ENCODE results near the gene ZNF652.

ZNF652 gene

DNA sequence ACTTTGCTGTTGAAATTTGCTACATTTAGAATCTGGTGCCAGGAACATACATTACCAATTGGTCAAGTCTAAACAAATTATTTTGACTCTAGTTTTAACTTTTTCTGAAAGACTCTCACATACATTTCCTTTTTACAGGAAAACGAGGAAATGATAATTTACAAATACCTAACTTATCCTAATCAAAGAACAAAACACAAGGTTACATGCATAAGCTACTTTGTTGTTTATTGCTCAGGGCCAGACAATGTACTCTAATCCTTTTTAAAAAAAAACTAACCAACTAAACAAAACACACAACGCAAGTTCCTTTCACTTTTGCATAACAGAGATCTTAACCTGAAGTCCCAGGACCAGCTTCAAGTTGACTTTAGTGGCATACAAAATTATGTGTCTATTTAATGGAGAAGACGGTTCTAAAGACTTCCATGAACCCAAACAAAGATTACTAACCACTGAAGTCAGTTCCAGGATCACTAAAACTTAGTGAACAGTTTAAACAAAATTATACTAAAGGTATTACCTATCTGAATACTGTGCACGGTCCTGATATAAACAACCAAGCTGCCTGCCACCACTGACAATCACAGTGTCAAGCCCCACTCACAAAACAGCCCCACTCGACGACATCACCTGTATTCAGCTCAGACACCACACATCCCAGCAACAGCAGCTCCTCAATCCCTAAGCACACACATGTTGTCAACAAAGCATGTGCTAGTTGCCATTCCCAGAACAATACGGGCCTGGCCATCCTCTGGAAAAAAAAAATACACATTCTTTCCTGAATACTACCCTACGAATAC is 1.9 kb downstream of the ZNF652 start:
- no peak for DNase-seq (ENCODE audit: low read depth, low spot score)

DNA sequence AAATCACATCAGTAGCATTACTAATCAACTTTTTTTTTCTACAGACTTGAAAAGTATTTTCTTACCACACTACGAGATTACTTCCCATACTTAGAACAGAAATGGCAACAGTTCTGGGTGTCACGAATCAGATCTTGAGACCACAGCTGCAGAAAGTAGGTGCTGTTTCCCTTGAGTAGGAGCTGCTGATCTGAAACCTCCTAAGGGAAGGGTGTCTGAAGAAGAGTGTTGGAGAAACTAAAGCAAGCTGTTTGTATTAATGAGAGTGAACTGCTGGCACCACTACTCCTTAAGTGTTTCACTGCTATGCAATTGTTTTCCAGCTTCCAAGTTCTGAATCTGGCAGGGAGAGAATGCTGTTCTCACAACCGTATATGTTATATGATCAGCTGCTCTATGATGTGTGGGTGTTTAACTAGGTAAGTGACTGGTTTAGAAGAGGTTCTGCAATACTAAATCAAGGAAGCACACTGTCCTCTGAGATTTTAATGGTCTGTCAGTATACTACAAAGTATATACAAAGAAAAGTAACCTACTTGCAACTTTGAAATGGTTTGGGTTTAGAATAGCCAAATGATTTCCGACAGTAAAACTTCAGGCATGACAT is 3.3 kb downstream of the ZNF652 start:
- no peak for DNase-seq (ENCODE audit: low read depth, low spot score)

- DNase-seq (ENCODE audit: low read depth, low spot score), result no peak
Observed at GRCh38 chr17:49357516-49357915, 4.5 kb downstream of the ZNF652 start.

DNA sequence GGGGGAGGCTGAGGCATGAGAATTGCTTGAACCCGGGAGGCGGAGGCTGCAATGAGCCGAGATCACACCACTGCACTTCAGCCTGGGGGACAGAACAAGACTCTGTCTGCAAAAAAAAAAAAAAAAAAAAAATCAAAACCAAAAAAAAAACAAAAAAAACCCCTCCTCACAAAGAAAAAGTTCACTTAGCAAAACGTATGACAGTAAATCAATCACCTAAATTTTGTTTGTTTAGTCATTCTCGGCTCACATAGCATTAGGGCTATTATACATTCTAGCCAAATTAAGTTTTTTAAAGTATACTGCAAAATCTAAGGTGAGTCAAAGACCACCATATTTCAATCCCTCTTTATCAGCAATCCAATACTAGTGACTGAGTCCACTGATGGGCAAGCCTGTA is 5.7 kb downstream of the ZNF652 start:
- DNase-seq (ENCODE audit: low read depth, low spot score), result no peak

GRCh38 chr17:49353607-49354006 is 8.4 kb downstream of the ZNF652 start:
- no peak for DNase-seq (ENCODE audit: low read depth, low spot score)

- DNase-seq (ENCODE audit: low read depth, low spot score), result no peak
Observed at GRCh38 chr17:49352587-49353154, 9.4 kb downstream of the ZNF652 start.

- DNase-seq (ENCODE audit: low read depth, low spot score), result no peak
Observed at GRCh38 chr17:49351572-49352140, 10.4 kb downstream of the ZNF652 start.

GRCh38 chr17:49349541-49349940 is 12.5 kb downstream of the ZNF652 start:
- DNase-seq (ENCODE audit: low read depth, low spot score), result no peak

DNA sequence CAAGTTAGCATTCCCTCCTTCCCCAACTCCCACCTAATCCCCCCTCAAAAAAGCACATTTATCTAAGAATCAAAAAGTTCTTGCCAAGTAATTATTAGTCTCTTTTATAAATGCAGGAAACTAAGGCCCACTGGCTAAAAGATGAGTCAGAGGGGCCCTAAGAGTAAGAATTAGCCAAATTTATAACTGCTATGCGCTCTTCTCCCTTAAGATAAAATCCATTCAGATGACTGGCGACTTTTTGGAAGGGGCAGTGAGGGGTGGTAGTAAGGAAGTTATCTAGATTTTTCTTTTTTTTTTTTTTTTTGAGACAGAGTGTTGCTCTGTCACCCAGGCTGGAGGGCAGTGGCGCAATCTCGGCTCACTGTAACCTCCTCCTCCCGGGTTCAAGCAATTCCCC is 17.1 kb downstream of the ZNF652 start:
- no peak for DNase-seq (ENCODE audit: low read depth, low spot score)

DNA sequence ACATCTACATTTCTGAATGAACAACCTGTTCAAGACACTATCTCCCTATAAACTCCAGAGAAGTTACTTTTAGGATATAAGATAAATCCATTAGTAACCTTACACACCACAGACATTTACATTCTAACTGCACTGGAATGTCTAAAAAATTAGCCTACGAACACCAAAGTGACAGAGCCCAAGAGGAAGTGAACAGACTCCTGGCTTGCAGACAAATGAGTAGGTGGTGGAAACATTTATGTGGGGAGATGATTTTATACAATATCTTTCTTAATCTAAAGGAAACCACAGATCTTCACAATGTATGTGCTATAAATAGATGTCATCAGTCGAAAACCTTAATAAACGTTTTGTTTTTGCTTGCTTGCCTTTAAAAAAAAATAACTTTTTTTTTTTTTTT is 18.8 kb downstream of the ZNF652 start:
- DNase-seq (ENCODE audit: low read depth, low spot score), result no peak

DNA sequence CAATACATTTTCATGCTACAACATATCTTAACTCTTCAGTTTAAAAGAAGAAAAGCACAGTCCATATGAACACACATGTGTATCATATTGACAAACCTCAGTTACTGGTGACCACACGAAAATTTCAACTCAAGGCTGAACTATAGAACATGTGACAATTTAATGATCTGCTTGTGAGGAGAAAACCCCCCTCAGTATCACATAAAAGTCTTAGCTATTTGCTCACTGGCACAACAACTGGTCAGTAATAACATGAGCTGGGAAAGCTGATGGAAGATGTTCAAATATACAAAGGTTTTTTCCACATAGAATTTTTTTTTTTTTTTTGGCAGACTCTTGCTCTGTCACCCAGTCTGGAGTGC is 19.5 kb downstream of the ZNF652 start:
- DNase-seq (ENCODE audit: low read depth, low spot score), result no peak

DNA sequence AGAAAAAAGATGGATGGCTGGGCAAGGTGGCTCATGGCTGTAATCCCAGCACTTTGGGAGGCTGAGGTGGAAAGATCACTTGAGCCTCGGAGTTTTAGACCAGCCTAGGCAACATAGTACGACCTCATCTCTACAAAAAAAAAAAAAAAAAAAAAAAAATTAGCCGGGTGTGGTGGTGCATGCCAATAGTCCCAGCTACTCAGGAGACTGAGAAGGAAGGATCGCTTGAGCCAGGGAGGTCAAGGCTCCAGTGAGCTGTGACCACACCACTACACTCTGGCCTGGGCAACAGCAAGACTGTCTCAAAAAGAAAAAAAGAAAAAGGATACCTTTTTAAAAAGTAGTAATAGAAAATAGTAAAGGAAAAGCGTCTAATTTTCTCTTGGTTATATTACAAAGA is 20.7 kb downstream of the ZNF652 start:
- no peak for DNase-seq (ENCODE audit: low read depth, low spot score)

DNA sequence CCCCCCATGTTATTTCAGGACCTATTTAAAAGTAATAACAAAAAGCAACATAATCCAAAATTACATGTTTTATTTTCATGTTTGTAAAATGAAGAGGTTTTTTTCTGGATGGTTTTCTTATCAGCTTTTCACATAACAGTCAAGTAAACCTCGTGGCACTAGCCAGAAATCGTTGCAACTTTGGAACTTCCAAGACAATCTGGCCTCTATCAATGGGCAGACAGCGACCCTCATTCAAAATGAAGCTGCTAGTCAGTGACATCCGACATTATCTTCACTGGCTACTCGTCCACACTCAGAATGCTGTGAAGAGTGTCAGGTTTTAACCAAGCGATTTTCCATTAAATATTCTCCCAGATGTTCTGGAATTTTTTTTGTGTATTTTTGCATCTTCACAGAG is 22.7 kb downstream of the ZNF652 start:
- no peak for DNase-seq (ENCODE audit: low read depth, low spot score)

- no peak for DNase-seq (ENCODE audit: low read depth, low spot score)
Observed at GRCh38 chr17:49338883-49339282, 23.2 kb downstream of the ZNF652 start.

DNA sequence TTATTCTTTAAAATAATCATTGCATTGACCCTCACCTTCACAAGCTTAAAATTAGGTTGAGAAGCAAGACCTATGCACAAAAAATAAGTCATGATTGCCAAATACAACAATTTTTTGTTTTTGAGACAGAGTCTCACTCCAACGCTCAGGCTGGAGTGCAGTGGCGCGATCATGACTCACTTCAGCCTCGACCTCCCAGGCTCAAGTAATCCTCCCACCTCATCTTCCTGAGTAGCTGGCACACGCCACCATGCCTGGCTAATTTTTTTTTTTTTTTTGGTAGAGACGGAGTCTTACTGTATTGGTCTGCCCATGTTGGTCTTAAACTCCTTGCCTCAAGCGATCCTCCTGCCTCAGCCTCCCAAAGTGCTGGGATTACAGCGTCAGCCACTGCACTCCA is 24.2 kb downstream of the ZNF652 start:
- DNase-seq (ENCODE audit: low read depth, low spot score), result no peak

DNA sequence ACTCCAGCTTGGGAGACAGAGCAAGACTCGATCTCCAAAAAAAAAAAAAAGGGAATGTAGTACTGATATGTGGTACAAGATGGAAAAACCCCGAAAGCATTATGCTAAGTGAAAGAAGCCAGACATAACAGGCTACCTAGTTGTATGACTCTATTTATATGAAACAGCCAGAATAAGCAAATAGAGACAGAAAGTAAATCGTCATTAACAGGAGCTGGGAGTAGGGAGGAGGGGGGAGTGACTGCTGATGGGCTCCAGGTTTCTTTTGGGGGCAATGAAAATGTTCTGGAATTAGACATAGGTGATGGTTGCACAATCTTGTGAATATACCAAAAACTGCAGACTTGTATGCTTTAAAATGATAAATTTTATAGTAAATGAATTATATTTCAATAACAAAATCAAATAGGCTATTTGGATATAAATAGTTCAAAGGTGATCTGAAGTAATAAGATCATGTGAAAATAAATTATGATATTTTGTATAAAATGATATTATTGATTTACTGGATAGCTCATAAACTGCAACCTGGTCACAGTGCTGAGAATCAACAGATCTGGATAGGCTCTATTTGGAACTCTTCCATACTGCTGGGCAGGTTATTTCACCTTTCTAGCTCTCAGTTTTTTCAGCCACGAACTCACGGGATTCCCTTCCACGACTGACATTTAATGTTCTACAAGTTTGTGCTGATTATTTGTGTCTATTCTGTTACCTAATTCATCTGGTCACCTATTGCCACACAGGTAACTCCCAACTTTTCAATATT is 27.1 kb downstream of the ZNF652 start:
- DNase-seq (ENCODE audit: low read depth, low spot score), result no peak

DNA sequence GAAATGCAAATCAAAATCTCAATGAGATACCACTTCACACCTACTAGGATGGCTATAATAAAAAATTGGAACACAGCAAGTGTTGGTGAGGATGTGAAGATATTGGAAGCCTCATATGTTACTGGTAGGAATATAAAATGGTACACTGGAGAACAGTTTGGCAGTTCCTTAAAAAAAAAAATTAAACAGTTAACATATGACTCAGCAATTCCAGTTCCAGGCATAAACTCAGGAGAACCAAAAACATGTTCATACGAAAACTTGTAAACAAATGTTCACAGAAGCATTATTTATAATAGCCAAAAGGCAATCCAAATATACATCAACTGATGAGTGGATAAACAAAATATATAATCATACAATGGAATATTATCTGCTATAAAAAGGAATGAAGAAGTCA is 28.2 kb downstream of the ZNF652 start:
- no peak for DNase-seq (ENCODE audit: low read depth, low spot score)

DNA sequence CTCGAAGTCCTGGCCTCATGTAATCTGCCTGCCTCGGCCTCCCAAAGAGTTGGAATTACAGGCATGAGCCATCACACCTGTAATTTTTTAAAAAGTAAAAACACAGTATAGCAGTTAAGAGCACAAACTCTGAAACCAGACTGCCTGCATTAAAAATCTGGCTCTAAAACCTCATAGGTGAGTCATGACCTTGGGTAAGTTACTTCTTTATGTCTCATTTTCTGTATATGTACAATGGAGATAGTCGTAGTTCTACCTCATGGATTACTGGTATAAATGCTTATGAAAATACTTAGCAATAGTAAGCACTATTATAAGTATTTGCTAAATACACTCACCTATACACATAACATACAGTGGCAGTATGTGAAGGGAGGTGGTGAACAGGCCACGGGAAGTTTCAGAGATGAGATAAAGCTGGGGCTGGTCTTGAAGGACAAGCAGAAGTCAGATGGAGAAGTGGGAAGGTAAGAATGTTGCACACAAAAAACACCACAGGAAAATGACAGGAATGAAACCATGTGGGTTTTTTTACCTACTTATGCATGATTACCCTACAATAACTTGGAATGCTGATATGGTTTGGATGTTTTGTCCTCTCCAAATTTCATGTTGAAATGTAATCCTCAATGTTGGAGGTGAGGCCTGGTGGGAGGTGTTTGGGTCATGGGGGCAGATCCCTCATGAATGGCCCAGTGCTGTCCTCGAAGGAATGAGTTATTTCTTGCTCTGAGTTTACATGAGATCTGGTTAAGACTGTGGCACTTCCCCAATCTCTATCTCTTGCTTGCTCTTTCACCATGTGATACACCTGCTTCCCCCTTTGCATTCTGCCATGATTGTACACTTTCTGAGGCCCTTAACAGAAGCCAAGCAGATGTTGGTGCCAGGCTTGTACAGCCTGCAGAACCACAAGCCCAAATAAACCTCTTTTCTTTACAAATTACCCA is 33.9 kb downstream of the ZNF652 start:
- DNase-seq (ENCODE audit: low read depth, low spot score), result no peak

DNA sequence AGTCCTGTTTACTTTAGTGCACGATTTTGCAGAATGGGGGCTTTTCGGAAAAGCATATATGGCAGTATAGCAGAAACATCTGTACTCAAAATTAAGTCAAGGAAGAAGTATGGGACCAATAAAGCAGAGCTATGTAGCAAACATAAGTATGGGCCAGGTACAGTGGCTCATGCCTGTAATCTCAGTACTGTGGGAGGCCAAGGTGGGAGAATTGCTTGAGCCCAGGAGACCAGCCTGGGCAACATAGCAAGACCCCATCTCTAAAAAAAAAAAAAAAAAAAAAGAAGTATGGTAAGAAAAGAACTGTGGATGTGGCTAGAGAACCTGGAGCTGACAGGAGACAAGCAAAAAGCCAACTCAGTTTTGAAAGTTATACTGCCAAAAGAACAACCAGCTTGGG is 36.1 kb downstream of the ZNF652 start:
- DNase-seq (ENCODE audit: low read depth, low spot score), result no peak

- DNase-seq (ENCODE audit: low read depth, low spot score), result no peak
Observed at GRCh38 chr17:49318435-49318965, 43.5 kb downstream of the ZNF652 start.
